ENCODE results near the gene NKTR.

DNA sequence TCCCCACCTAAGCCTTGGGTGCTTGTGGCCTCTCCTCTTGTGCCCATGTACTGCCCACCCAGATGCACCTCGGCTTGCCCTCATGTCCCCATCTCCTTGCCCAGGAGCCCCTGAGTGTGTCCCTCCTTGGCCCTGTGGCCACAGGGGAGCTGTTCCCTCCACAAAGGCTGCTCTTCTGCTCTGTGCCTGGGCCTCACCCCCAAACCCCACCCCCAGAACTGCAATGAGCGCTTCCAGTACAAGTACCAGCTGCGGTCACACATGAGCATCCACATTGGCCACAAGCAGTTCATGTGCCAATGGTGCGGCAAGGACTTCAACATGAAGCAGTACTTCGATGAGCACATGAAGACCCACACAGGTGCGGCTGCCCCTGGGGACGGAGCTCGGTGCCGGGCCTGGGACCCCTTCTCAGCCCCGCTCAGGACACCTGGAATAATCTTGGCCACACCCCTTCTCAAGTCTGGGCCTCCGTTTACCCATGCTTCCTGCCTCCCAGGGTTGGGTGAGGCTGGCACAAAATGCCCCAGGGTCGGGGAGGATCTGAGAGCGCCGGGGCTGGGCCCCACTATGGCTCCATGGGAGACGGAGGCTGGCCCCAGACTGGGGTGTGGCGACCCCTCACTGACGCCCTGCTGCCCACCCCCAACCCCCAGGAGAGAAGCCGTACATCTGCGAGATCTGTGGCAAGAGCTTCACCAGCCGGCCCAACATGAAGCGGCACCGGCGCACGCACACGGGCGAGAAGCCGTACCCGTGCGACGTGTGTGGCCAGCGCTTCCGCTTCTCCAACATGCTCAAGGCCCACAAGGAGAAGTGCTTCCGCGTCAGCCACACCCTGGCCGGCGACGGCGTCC lies 63.3 kb downstream of the NKTR start:
- TF ChIP-seq POLR2A (IDR thresholded peaks at IDR 0.05; ENCODE audit: low read length): no peak
- TF ChIP-seq GATA1 (IDR thresholded peaks at IDR 0.05; ENCODE audit: low read depth, low read length): no peak

Data from erythroblast (primary cell).